HG03460 (cell line): Measurements from ENCODE around the gene AGAP1.

Source experiments
- ATAC-seq: cut with Tn5 transposase; IDR thresholded peaks from one replicate; pipeline ENCODE4 v1.9.1; 2021; ENCODE audit not compliant: unreplicated experiment

Gene AGAP1

GRCh38 chr2:235833971-235834620 lies 340.3 kb downstream of the AGAP1 start:
- ATAC-seq = no peak

DNA sequence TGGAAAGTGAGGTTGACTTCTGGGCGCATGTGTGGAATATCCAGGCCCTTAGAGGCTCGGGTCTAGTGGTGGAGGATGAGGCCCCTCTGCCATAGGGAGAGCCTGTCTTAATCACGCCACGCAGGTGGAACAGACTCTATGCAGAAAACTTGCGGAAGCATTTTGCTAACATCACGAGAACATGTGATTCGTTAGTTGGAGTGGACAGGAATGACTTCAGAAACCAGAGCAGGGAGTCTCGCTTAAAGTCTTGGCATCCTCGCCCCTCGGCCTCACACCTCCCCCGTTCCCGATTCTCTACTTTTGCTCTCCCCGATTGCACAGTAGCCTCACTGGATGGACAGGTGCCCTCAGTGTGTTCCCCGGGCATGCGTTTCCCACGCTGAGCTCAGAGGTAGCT lies 340.9 kb downstream of the AGAP1 start:
- ATAC-seq = no peak

DNA sequence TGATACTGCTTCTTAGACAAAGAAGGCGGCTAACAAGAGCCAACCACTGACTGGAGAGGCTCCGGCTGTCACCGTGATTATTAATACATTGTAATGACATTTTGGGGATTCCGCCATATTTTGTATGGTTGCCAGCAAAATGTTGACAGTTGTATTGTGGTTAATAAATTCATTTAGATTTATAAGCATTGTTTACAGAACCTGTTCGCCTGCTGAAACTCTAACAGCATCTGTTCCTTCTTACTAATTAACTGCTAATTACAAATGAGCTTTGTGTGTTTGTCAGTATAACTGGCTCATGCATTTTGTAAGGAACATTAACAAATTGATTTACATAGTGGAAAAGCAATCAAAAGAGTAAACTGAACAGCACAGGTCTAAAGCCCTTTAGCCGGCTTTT lies 342.0 kb downstream of the AGAP1 start:
- ATAC-seq = no peak

GRCh38 chr2:235836491-235836911 lies 342.7 kb downstream of the AGAP1 start:
- ATAC-seq = no peak

DNA sequence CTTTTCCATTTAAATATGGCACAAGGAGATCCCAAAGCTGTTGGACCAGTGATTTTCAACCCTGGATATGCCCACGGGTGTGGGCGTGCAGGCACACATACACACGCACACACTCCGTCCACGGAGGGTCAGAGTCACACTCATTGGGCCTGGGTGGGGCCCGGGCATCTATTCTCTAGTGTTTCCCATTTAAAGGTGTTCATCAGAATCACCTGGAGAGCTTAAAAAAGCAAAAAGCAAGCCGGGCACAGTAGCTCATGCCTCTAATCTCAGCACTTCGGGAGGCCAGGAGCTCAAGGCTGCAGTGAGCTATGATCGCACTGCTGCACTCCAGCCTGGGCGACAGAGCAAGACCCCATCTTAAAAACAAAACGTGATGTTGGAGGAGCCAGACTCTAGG lies 345.4 kb downstream of the AGAP1 start:
- ATAC-seq = no peak

DNA sequence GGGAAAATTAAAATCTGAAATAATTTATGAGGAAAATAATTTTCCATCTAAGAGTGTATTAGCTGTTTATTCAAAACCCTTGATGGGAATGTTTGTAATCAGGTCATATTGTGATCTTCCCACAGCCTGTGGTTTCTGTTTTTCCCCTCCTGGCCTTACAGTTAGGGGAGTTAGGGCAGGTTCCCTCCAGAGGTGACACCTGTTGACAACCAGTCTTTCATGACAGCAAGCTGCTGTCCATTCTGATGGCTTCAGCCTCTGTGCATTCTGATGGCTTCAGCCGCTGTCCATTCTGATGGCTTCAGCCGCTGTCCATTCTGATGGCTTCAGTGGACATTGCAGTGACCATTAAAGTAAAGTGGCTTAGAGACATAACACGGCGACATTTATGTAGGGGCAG lies 346.1 kb downstream of the AGAP1 start:
- ATAC-seq = no peak

DNA sequence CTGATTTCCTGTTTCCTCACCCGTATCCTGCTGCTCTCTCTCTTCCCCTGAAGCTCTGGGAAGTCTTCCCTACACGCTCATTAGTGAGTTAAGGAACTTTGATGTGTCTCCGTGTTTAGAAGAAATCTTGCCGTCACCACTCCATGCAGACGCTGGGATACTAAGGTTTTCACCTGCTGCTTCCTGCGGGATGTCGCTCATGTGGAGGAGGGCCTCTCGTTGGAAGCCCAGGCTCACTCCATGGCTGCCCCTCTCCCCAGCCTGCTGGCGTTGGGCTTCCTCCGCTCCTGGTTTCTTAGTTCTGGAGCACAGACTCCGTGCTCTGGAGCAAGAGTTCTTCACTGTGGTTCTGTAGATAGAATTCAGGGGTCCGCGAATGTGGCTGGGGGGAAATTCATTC lies 348.0 kb downstream of the AGAP1 start:
- no peak for ATAC-seq

- ATAC-seq = no peak
Measured at GRCh38 chr2:235842941-235843340, 349.1 kb downstream of the AGAP1 start.

DNA sequence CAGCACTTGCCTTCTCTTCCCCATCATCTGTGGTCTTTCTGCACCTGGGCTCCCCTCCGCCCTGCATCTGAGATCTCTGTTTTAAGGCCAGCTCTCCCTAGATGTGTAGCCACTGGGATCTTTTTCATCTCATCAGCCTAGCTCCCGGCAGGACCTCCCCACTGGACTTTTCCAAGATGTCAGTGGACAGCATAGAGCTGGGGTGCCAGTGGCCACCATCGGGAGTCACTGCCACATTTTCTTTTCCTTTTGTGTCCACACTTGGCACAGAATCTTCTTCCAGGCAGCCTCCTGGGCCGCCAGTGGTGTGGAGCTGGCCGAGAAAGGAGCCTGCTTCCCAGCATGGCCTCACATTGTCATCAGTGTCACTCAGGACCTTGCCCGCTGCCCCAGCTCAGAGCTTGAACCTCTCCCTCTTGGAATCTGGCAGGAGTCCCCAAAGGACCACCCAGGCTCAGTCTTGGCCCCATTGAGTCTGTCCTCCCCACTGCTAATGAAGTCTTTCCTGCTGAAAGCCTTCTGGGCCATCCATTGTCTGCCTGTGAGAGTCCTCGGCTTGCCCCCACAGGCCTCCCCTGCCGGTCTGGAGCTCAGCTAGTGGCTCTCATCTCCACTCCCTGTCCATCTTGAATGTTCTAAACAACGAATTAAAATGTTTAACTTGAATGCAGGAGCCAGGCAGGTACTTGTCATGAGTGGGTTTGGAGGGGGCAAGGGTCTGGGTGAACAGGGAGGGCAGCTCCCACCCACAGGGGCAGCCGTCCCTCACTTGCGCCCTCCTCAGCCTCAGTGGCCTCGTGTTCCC lies 349.9 kb downstream of the AGAP1 start:
- ATAC-seq = no peak

- ATAC-seq = no peak
Measured at GRCh38 chr2:235844561-235844960, 350.7 kb downstream of the AGAP1 start.

- ATAC-seq = no peak
Measured at GRCh38 chr2:235845245-235845644, 351.4 kb downstream of the AGAP1 start.

DNA sequence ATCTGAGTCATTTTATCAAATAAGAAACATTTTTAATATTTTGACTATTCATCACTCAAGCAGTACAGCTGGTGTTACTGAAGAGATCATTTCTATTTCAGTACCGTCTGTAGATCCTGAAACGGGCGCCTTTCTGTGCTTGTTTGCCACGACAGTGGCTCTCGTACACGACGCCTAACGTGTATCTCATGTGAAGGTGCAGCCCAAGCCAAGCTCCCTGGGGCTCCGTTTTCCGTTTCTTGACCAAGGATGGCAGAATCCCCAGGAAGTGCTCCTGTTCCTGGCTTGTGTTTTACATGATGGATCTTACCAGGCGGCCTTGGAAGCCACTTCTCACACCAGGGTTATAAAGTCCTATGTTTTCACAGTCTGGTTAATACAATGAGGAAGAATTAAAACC lies 353.7 kb downstream of the AGAP1 start:
- no peak for ATAC-seq

DNA sequence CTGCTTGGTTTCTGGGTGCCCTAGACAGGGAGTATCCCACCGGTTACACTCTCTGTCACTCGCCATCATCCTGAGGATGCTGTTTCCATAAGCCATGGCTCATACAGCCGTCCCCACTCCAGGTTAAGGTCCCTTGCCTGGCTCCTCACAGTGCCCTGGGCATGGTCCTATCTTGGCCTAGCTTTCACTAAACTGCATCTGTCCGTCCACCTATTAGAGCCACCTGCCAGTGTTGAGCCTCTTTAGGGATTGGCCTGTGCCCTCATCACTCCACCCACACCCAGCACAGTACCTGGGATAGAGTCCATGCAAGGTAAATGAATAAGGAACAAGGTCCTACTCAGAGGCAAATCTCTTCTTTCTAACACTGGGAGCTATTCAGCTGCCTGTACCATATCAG lies 354.2 kb downstream of the AGAP1 start:
- no peak for ATAC-seq

DNA sequence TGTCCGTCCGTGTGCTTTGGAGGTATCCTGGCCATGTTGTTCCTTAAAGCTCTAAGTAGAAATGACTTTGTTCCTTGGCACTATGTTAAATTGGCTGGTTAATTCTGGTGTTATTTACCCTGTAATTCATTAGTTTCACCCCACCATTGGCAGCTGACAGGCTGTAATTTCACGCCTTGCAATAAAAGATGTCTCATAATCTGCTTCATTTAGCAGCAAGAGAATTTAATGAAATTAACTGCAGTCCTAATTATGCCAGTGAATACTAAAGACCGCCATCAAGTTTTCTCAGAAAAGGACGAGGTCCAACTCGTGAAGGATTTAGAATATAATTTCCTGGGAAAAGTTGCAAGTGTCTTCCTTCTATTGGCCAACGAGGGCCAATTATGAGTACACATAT lies 355.1 kb downstream of the AGAP1 start:
- no peak for ATAC-seq

- ATAC-seq = no peak
Measured at GRCh38 chr2:235849489-235849888, 355.6 kb downstream of the AGAP1 start.

- no peak for ATAC-seq
Measured at GRCh38 chr2:235850289-235850688, 356.4 kb downstream of the AGAP1 start.

DNA sequence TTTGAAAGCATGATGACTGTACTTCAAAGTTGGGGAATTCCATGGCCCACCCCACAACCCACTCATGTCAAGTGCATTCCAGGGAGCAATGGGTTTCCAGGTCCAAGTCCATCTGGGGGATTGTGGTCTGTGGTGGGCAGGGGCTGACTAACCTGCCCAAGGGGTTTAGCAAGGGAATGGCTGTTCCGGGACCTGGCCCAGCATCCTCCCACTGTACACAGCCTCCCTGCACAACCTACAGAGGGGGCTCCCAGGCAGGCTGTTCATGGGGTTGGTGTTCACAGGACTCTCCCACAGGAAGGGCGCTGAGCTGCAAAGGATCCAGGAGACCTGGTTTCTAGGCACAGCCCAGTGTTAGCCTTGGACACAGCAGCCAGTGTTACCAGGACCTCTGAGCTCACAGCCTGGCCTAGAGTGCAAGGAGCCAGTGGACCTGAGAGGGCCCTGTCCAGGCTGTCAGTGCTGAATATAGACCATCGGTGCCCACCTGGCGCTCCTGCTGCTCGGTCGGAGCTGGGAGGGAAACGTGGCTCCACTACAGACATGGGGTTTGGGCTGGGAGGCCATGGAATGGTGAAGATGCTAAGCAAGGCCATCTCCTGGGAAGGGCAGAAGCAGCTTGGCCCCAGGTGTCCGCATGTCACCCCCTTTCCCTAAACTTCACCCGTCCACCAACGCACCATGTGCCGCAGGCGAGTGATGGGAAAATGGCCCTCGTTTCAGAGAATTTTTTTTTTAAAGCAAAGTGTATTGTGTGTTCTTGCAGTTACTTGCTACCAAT lies 357.1 kb downstream of the AGAP1 start:
- ATAC-seq = no peak

DNA sequence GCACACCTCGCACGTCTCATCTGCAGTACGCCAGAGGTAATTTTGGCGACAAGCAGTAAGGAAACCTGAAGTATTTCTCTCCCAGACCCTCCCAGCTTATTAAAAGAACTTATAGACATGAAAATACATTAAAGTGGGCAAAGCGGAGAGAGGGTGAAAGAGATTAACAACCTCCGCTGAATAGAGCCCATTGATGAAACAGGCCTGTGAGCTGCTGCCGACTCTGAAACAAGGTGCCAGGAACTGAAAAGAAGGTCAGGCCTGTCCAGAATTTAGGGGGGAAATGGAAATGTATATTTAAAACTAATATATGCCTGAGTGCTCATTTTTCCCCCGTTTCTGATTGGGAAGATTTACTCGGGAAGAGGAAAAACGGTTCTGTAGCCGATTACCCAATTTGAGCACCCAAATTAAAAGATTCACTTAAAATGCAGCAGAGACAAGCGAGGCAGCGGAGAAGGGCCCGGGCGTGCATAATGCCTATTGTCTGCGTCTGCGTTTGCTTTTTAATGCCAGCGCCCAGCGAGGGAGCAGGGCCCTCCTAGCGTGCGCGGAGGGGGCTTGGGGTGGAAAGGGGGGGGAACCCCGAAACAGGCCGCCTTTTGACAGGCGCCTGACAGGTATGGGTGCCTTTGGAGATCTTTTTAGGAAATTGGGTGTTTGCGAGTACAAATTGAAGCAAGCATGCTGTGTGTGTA lies 358.1 kb downstream of the AGAP1 start:
- ATAC-seq = no peak

DNA sequence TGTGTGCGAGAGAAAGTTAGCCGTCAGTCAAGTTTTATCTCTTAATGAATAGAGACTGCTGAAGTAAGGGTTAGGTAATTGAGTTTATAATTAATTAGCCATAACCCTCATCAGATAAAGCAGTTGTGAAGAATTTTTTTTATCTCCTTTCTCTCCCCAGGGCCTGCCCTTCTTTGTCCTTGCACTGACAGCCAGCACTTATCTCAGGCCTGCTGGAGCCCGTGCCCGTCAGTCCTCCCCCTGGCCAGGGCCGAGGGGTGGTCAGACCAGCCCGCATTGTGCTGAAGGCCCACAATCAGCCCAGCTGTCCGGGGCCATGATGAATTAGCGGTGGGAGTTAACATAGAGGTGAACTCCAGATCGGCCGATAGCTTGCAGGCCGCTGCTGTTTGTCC lies 358.7 kb downstream of the AGAP1 start:
- ATAC-seq = no peak

DNA sequence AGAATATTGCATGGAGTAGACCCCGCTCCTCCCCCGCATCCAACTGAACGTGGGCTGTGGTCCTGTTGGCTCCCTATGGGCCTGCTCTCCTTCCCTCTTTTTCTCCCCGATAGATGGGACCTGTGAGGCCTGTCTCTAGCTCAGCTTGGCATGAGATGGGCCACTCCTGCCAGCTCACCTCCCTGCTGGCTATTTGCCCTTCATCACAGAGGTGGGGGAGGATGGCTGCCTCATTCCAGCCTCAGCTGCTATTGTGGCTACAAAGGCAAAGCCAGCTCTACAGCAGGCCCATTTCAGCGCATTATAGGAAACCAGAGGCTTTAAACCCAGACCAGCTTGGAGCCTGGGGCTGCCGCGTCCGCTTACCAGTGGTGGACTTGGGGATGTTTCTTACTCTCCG lies 360.4 kb downstream of the AGAP1 start:
- no peak for ATAC-seq

GRCh38 chr2:235855011-235855410 lies 361.2 kb downstream of the AGAP1 start:
- no peak for ATAC-seq
